Measurements from ENCODE around the gene PAH. TPM values are rescaled to one million over a fixed set of nuclear protein-coding genes. Genes with fewer than 3 reads are reported as not detected.

PAH gene
- total and polyA plus RNA-seq, 2 donors (not counting 3 experiments of a cell fraction or from before 2014, with no cell fraction given), result not detected

DNA sequence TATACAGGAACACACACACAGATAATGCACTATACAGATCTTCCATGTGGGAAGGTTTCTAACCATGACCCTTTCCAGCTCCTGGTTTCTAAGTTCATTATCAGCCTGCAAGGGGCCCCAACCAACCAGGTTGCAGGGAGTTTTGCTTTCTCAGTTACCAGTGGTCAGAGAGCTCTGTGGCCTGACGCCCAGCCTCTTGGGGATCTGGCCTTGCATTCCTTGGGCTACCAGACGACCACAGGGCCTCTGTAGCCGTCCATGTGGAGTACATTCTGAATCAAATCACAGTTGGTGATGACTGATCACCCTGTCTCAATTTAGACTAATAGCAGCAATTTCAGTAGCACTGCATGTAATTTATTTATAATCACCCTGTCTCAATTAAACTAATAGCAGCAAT lies 47.5 kb downstream of the PAH start:
- H3K9ac ChIP-seq (replicated peaks; ENCODE audit: extremely low read depth, insufficient read depth, low read length), result no peak overlapping the region
- no peaks in the 10 kb centered on the region for H3K79me2 ChIP-seq (ENCODE audit: control insufficient read depth, insufficient read depth, low read length)
- H3K4me1 ChIP-seq (ENCODE audit: control insufficient read depth, extremely low read depth, insufficient read depth, low read length), result no peaks in the 10 kb centered on the region
- DNase-seq (ENCODE audit: low read depth, low spot score) (no peak), FAIRE-seq (no peak)
- H3K4me2 ChIP-seq (ENCODE audit: insufficient read depth, low read length), result no peak overlapping the region
- BruUV-seq (replicated peaks), result no TSS peak
- no peaks in the 10 kb centered on the region for H4K20me1 ChIP-seq (replicated peaks; ENCODE audit: control insufficient read depth, extremely low read depth, insufficient read depth, low read length)
- CTCF ChIA-PET, result no interaction called here
- H3K36me3 ChIP-seq (ENCODE audit: control insufficient read depth in 2 of 2, extremely low read depth in 1 of 2, insufficient read depth in 2 of 2, low read length in 2 of 2), result no peaks in the 10 kb centered on the region
- H3K27ac ChIP-seq (ENCODE audit: insufficient read depth, low read depth, low read length), result no peak overlapping the region
- POLR2A ChIA-PET, result no interaction called here
- dilution Hi-C loops (cut with MboI; ENCODE audit: extremely low pct_ligation_motif_present, low sequenced_read_pairs) (no loop called here), intact Hi-C loops (cut with micrococcal nuclease) (no loop called here)
- no peaks in the 10 kb centered on the region for H3K9me3 ChIP-seq (replicated peaks; ENCODE audit: control insufficient read depth, insufficient read depth, low read length)
- H3K4me3 ChIP-seq (replicated peaks in 1 of 3; ENCODE audit: insufficient read depth in 1 of 3, low read depth in 1 of 3, low read length in 3 of 3), result no peak overlapping the region
- H3K27me3 ChIP-seq (ENCODE audit: control insufficient read depth in 2 of 2, insufficient read depth in 2 of 2, low read length in 2 of 2), result no peaks in the 10 kb centered on the region
- H3K9me1 ChIP-seq (replicated peaks; ENCODE audit: control insufficient read depth, extremely low read depth, insufficient read depth, low read length), result no peaks in the 10 kb centered on the region
- TF ChIP-seq JUN (IDR thresholded peaks at IDR 0.05; ENCODE audit: borderline replicate concordance, insufficient read depth, insufficient read length, low read depth) (no peak), EZH2 (IDR thresholded peaks at IDR 0.05; ENCODE audit: borderline replicate concordance, low read depth, low read length, severe bottlenecking) (no peak), MYC (IDR thresholded peaks at IDR 0.05; ENCODE audit: low read depth, low read length) (no peak), GATA2 (IDR thresholded peaks at IDR 0.05; ENCODE audit: insufficient read depth, insufficient read length, low read depth, low read length) (no peak)
- no peak overlapping the region for H2AFZ ChIP-seq (ENCODE audit: low read depth, low read length)

DNA sequence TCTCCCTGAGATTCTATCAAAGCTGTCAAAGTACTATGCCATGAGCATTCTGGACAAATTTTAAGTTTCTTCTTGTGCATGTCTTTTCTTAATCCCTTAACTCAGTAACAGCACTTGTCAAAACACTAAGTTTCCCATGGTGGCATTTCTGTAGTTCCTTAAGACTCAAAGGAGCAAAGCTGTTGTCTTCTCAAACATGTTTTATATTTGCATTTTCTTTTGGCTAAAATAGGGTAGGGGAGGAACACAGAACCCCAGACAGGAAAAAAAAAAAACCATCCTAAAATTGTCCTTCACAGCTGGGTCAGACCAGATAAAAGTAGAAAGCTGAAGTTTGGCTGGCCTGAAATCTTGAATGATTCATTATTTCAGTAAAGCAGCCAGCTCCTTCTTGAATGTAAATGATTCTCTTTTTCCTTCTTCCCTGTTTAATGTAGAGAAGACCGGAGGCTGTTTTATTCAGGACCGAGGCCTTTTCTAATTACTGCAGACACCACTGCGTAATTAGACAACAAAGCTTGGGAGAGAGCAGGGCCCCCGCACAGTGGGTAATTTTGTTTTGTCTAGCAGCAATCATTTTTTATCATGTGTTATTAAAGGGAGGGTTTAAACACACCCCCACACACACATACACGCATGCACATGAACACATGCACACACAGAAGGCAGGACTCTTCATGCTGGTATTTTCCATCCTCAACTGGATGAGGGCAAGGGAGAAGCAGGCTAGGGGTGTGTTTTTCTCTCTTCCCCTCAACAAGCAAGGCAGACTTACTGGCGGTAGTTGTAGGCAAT lies 51.0 kb downstream of the PAH start:
- Histone ChIP-seq H3K79me2 (ENCODE audit: control insufficient read depth, insufficient read depth, low read length) (no peaks in the 10 kb centered on the region), H3K27ac (ENCODE audit: insufficient read depth, low read depth, low read length) (no peak overlapping the region), H3K36me3 (ENCODE audit: control insufficient read depth in 2 of 2, extremely low read depth in 1 of 2, insufficient read depth in 2 of 2, low read length in 2 of 2) (no peaks in the 10 kb centered on the region), H3K4me2 (ENCODE audit: insufficient read depth, low read length) (no peak overlapping the region), H3K27me3 (ENCODE audit: control insufficient read depth in 2 of 2, insufficient read depth in 2 of 2, low read length in 2 of 2) (no peaks in the 10 kb centered on the region), H2AFZ (ENCODE audit: low read depth, low read length) (no peak overlapping the region), H3K9ac (replicated peaks; ENCODE audit: extremely low read depth, insufficient read depth, low read length) (no peak overlapping the region), H3K9me1 (replicated peaks; ENCODE audit: control insufficient read depth, extremely low read depth, insufficient read depth, low read length) (no peaks in the 10 kb centered on the region), H3K4me1 (ENCODE audit: control insufficient read depth, extremely low read depth, insufficient read depth, low read length) (no peaks in the 10 kb centered on the region), H4K20me1 (replicated peaks; ENCODE audit: control insufficient read depth, extremely low read depth, insufficient read depth, low read length) (no peaks in the 10 kb centered on the region), H3K9me3 (replicated peaks; ENCODE audit: control insufficient read depth, insufficient read depth, low read length) (peaks cover 4% of the 10 kb centered on the region), H3K4me3 (replicated peaks in 1 of 3; ENCODE audit: insufficient read depth in 1 of 3, low read depth in 1 of 3, low read length in 3 of 3) (no peak overlapping the region)
- ChIA-PET CTCF (no interaction called here), POLR2A (no interaction called here)
- BruUV-seq (replicated peaks), result no TSS peak
- TF ChIP-seq, protein P1, sequence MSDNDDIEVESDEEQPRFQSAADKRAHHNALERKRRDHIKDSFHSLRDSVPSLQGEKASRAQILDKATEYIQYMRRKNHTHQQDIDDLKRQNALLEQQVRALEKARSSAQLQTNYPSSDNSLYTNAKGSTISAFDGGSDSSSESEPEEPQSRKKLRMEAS (IDR thresholded peaks at IDR 0.05; ENCODE audit: insufficient read depth, insufficient read length), result no peak
- no peak for TF ChIP-seq POLR2AphosphoS5 (IDR thresholded peaks at IDR 0.05; ENCODE audit: insufficient read depth, low read depth, low read length)
- no peak for TF ChIP-seq FOS (IDR thresholded peaks at IDR 0.05; ENCODE audit: borderline replicate concordance, insufficient read depth, low read length)
- no peak for TF ChIP-seq MYC (IDR thresholded peaks at IDR 0.05; ENCODE audit: low read depth, low read length)
- TF ChIP-seq EZH2 (IDR thresholded peaks at IDR 0.05; ENCODE audit: borderline replicate concordance, low read depth, low read length, severe bottlenecking), result no peak
- TF ChIP-seq POLR2A (IDR thresholded peaks at IDR 0.05; ENCODE audit: low read depth, low read length), result no peak
- TF ChIP-seq GATA2 (IDR thresholded peaks at IDR 0.05; ENCODE audit: insufficient read depth, insufficient read length, low read depth, low read length), result no peak
- no peak for TF ChIP-seq JUN (IDR thresholded peaks at IDR 0.05; ENCODE audit: borderline replicate concordance, insufficient read depth, insufficient read length, low read depth)
- TF ChIP-seq, protein P2, sequence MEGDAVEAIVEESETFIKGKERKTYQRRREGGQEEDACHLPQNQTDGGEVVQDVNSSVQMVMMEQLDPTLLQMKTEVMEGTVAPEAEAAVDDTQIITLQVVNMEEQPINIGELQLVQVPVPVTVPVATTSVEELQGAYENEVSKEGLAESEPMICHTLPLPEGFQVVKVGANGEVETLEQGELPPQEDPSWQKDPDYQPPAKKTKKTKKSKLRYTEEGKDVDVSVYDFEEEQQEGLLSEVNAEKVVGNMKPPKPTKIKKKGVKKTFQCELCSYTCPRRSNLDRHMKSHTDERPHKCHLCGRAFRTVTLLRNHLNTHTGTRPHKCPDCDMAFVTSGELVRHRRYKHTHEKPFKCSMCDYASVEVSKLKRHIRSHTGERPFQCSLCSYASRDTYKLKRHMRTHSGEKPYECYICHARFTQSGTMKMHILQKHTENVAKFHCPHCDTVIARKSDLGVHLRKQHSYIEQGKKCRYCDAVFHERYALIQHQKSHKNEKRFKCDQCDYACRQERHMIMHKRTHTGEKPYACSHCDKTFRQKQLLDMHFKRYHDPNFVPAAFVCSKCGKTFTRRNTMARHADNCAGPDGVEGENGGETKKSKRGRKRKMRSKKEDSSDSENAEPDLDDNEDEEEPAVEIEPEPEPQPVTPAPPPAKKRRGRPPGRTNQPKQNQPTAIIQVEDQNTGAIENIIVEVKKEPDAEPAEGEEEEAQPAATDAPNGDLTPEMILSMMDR (IDR thresholded peaks at IDR 0.05; ENCODE audit: extremely low read depth in 1 of 2, insufficient read depth in 1 of 2, low read depth in 1 of 2, low read length in 2 of 2), result no peak
- intact Hi-C loops (cut with micrococcal nuclease) (no loop called here), dilution Hi-C loops (cut with MboI; ENCODE audit: extremely low pct_ligation_motif_present, low sequenced_read_pairs) (no loop called here)
- DNase-seq (ENCODE audit: low read depth, low spot score) (no peak), FAIRE-seq (no peak)

Data from endothelial cell of umbilical vein (primary cell).